GM18907 (cell line): ENCODE measurements around the gene PPP1R1C.
A peak's percentile ranks its signal among the peaks of the same experiment; 100 is the strongest.

Experiments
- ATAC-seq: cut with Tn5 transposase; IDR thresholded peaks from one replicate; pipeline ENCODE4 v1.9.1; 2021; ENCODE audit warnings: mild to moderate bottlenecking, moderate library complexity; ENCODE audit not compliant: unreplicated experiment

Gene PPP1R1C

GRCh38 chr2:182058056-182058455 is 72.4 kb downstream of the PPP1R1C start:
- ATAC-seq = no peak

- no peak for ATAC-seq
These were observed 76.1 kb downstream of the PPP1R1C start for GRCh38 chr2:182061739-182062138.

GRCh38 chr2:182062329-182062972 is 76.8 kb downstream of the PPP1R1C start:
- ATAC-seq = no peak

- ATAC-seq = no peak
These were observed 78.5 kb downstream of the PPP1R1C start for GRCh38 chr2:182064019-182064778.

GRCh38 chr2:182066400-182067087 is 80.9 kb downstream of the PPP1R1C start:
- ATAC-seq = no peak

GRCh38 chr2:182067393-182067792 is 81.7 kb downstream of the PPP1R1C start:
- no peak for ATAC-seq

- no peak for ATAC-seq
These were observed 83.2 kb downstream of the PPP1R1C start for GRCh38 chr2:182068811-182069210.

GRCh38 chr2:182069416-182069815 is 83.8 kb downstream of the PPP1R1C start:
- ATAC-seq = no peak

GRCh38 chr2:182069908-182070307 is 84.3 kb downstream of the PPP1R1C start:
- no peak for ATAC-seq

GRCh38 chr2:182070736-182071135 is 85.1 kb downstream of the PPP1R1C start:
- ATAC-seq = no peak

GRCh38 chr2:182072861-182073260 is 87.2 kb downstream of the PPP1R1C start:
- no peak for ATAC-seq

- no peak for ATAC-seq
These were observed 88.0 kb downstream of the PPP1R1C start for GRCh38 chr2:182073613-182074012.

GRCh38 chr2:182077023-182077422 is 91.4 kb downstream of the PPP1R1C start:
- no peak for ATAC-seq

GRCh38 chr2:182077448-182078142 is 91.9 kb downstream of the PPP1R1C start:
- ATAC-seq = peak; percentile 69

GRCh38 chr2:182078988-182079602 is 93.4 kb downstream of the PPP1R1C start:
- no peak for ATAC-seq

GRCh38 chr2:182080493-182080892 is 94.8 kb downstream of the PPP1R1C start:
- ATAC-seq = no peak

- ATAC-seq = no peak
These were observed 96.1 kb downstream of the PPP1R1C start for GRCh38 chr2:182081602-182082260.

GRCh38 chr2:182088681-182089320 is 103.1 kb downstream of the PPP1R1C start:
- no peak for ATAC-seq

- ATAC-seq = no peak
These were observed 104.8 kb downstream of the PPP1R1C start for GRCh38 chr2:182090486-182090885.
